Activated naive CD4-positive, alpha-beta T cell treated with anti-CD3 and anti-CD28 coated beads for 36 hours (primary cell): ENCODE measurements around the gene DECR2. TPM values are rescaled to one million over a fixed set of nuclear protein-coding genes. Genes with fewer than 3 reads are reported as not detected.
A peak's percentile ranks its signal among the peaks of the same experiment; 100 is the strongest.
"Not testable (repeated sequence)": the region's sequence is repeated elsewhere in the genome, so short reads cannot be mapped to it uniquely, and the experiment has no call there.

Experiments used
- CTCF ChIA-PET: fragments of 350-600 bp; sonication (Branson Sonifier 250); formaldehyde crosslinking; loops from one replicate; lab custom pipeline; 2021; ENCODE audit warnings: antibody characterized with exemption; lab: Charles Lee
- DNase-seq: peaks from one replicate; pipeline ENCODE4 v3.0.0-alpha.2; 2020
- H3K27ac Mint-ChIP-seq: one replicate; pipeline ENCODE4 v1.8.0; 2021; ENCODE audit warnings: mild to moderate bottlenecking, mixed read lengths
- H3K27me3 Mint-ChIP-seq: one replicate; pipeline ENCODE4 v1.8.0; 2021; ENCODE audit warnings: low read depth, mixed read lengths
- H3K36me3 Mint-ChIP-seq: one replicate; pipeline ENCODE4 v1.8.0; 2021; ENCODE audit warnings: low read depth, mixed read lengths
- H3K4me1 Mint-ChIP-seq: one replicate; pipeline ENCODE4 v1.8.0; 2021; ENCODE audit warnings: low read depth, mixed read lengths
- H3K4me3 Mint-ChIP-seq: one replicate; pipeline ENCODE4 v1.8.0; 2021; ENCODE audit warnings: mild to moderate bottlenecking, moderate library complexity, mixed read lengths
- H3K9me3 Mint-ChIP-seq: one replicate; pipeline ENCODE4 v1.8.0; 2021; ENCODE audit warnings: mixed read lengths
- intact Hi-C: fragments of 100-400 bp; cut with micrococcal nuclease; formaldehyde crosslinking; loops from one replicate; pipeline ENCODE4 v1.15.1; 2023
- total RNA-seq, 2 experiments: library from RNA; stranded (reverse); gene quantifications; one replicate each; pipeline ENCODE4 v1.2.3, GENCODE V29; 2021

Gene DECR2
- total RNA-seq, 2 experiments from 2014 or later, result 8.9 to 9.6 TPM

GRCh38 chr16:376817-377418 lies 24.8 kb upstream of the DECR2 start:
- no peak for DNase-seq
- CTCF ChIA-PET, result no interaction called here
- Mint-ChIP-seq H3K27me3 (no peaks in the 10 kb centered on the region), H3K4me3 (no peak overlapping the region), H3K36me3 (no peaks in the 10 kb centered on the region), H3K27ac (no peak overlapping the region), H3K9me3 (no peaks in the 10 kb centered on the region), H3K4me1 (peaks cover 14% of the 10 kb centered on the region)
- intact Hi-C loops, result no loop called here

- Mint-ChIP-seq H3K9me3 (no peaks in the 10 kb centered on the region), H3K36me3 (no peaks in the 10 kb centered on the region), H3K4me1 (peaks cover 16% of the 10 kb centered on the region), H3K27ac (no peak overlapping the region), H3K4me3 (no peak overlapping the region), H3K27me3 (no peaks in the 10 kb centered on the region)
- intact Hi-C loops, result no loop called here
- DNase-seq, result no peak
- CTCF ChIA-PET, result no interaction called here
These were observed 24.2 kb upstream of the DECR2 start for GRCh38 chr16:377419-377951.

GRCh38 chr16:378113-378820 lies 23.4 kb upstream of the DECR2 start:
- H3K27me3 Mint-ChIP-seq, intact Hi-C loops, H3K9me3 Mint-ChIP-seq, DNase-seq, H3K4me3 Mint-ChIP-seq, H3K27ac Mint-ChIP-seq, H3K36me3 Mint-ChIP-seq, CTCF ChIA-PET: not testable (repeated sequence)
- peaks cover 21% of the 10 kb centered on the region for H3K4me1 Mint-ChIP-seq

DNA sequence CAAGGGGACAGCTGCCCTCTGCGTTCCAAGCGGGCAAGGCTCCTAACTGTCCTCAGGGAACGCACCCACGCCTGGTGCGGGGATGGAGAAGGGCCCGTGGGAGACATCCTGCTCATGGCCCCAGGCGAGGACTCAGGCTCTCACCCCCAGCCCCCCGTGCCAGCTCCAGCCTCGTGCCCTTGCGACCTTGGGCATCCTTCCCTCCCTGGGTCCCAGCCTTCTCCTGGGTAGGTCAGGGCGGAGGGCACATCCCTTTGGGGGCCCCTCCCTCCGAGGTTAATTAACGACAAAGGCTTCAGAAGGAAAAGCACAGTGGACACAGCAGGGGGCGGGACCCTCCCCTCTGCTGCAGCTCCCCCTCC lies 22.9 kb upstream of the DECR2 start:
- CTCF ChIA-PET, result no interaction called here

GRCh38 chr16:379183-379960 lies 22.3 kb upstream of the DECR2 start:
- H3K9me3 Mint-ChIP-seq, result no peaks in the 10 kb centered on the region
- H3K36me3 Mint-ChIP-seq, result no peaks in the 10 kb centered on the region
- intact Hi-C loops, result no loop called here
- no peak for DNase-seq
- H3K27me3 Mint-ChIP-seq, result no peaks in the 10 kb centered on the region
- H3K4me1 Mint-ChIP-seq, result peaks cover 25% of the 10 kb centered on the region
- H3K27ac Mint-ChIP-seq, result peak overlapping the region; percentile 73
- peak overlapping the region; percentile 69 for H3K4me3 Mint-ChIP-seq
- CTCF ChIA-PET, result interaction anchor here (0.7 to 2.0 kb wide), 3 partner anchors 9 to 108 kb away, joined by 3 to 5 read pairs (median 4); partner anchors contain the start of gene MRPL28

More for the DNA sequence above, 22.9 kb upstream of the DECR2 start:
- no peaks in the 10 kb centered on the region for H3K9me3 Mint-ChIP-seq
- H3K4me3 Mint-ChIP-seq, result peak overlapping the region; percentile 15
- H3K36me3 Mint-ChIP-seq, result no peaks in the 10 kb centered on the region
- H3K27me3 Mint-ChIP-seq, result no peaks in the 10 kb centered on the region
- intact Hi-C loops, result no loop called here
- peaks cover 25% of the 10 kb centered on the region for H3K4me1 Mint-ChIP-seq
- no peak overlapping the region for H3K27ac Mint-ChIP-seq
- no peak for DNase-seq

GRCh38 chr16:379961-380761 lies 21.5 kb upstream of the DECR2 start:
- intact Hi-C loops, result loop anchor here (1.0 to 5.0 kb wide), 2 partner anchors 10 to 207 kb away; partner anchors contain the start of gene MRPL28
- peak overlapping the region; percentile 69 for H3K4me3 Mint-ChIP-seq
- CTCF ChIA-PET, result interaction anchor here (0.7 to 2.0 kb wide), 3 partner anchors 9 to 108 kb away, joined by 3 to 5 read pairs (median 4); partner anchors contain the start of gene MRPL28
- H3K4me1 Mint-ChIP-seq, result peaks cover 25% of the 10 kb centered on the region
- no peak for DNase-seq
- H3K36me3 Mint-ChIP-seq, result no peaks in the 10 kb centered on the region
- H3K9me3 Mint-ChIP-seq, result no peaks in the 10 kb centered on the region
- H3K27me3 Mint-ChIP-seq, result no peaks in the 10 kb centered on the region
- peak overlapping the region; percentile 73 for H3K27ac Mint-ChIP-seq

DNA sequence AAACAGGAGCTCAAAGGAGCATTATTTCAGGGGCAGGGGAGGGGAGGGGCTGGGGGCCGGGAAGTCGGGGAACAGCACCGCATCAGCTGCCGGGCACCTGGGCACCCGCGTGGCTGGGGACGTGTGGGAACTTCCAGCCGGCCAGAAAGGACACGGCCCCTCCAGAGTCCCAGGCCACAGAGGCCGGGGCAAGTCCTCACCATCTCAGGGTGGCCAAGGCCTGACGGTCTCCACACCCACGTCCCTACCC lies 21.0 kb upstream of the DECR2 start:
- DNase-seq, result no peak
- H3K27me3 Mint-ChIP-seq, result no peaks in the 10 kb centered on the region
- no peaks in the 10 kb centered on the region for H3K9me3 Mint-ChIP-seq
- peak overlapping the region; percentile 74 for H3K4me3 Mint-ChIP-seq
- H3K4me1 Mint-ChIP-seq, result peaks cover 25% of the 10 kb centered on the region
- no peak overlapping the region for H3K27ac Mint-ChIP-seq
- intact Hi-C loops, result loop anchor here (1.0 to 5.0 kb wide), 2 partner anchors 10 to 207 kb away; partner anchors contain the start of gene MRPL28
- CTCF ChIA-PET, result interaction anchor here (1.0 to 2.0 kb wide), 2 partner anchors 10 to 107 kb away, joined by 3 to 5 read pairs; partner anchors contain the start of gene MRPL28
- no peaks in the 10 kb centered on the region for H3K36me3 Mint-ChIP-seq

- Mint-ChIP-seq H3K4me3 (peak overlapping the region; percentile 74), H3K36me3 (no peaks in the 10 kb centered on the region), H3K4me1 (peaks cover 25% of the 10 kb centered on the region), H3K9me3 (no peaks in the 10 kb centered on the region), H3K27me3 (no peaks in the 10 kb centered on the region), H3K27ac (no peak overlapping the region)
- no peak for DNase-seq
- intact Hi-C loops, result loop anchor here (5.0 kb wide), 1 partner anchor 206 kb away; no protein-coding TSS in a partner anchor
- CTCF ChIA-PET, result interaction anchor here (2.0 kb wide), 1 partner anchor 10 kb away, joined by 5 read pairs; the partner anchor contains the start of gene MRPL28
These were observed 20.5 kb upstream of the DECR2 start for GRCh38 chr16:381012-381788.

DNA sequence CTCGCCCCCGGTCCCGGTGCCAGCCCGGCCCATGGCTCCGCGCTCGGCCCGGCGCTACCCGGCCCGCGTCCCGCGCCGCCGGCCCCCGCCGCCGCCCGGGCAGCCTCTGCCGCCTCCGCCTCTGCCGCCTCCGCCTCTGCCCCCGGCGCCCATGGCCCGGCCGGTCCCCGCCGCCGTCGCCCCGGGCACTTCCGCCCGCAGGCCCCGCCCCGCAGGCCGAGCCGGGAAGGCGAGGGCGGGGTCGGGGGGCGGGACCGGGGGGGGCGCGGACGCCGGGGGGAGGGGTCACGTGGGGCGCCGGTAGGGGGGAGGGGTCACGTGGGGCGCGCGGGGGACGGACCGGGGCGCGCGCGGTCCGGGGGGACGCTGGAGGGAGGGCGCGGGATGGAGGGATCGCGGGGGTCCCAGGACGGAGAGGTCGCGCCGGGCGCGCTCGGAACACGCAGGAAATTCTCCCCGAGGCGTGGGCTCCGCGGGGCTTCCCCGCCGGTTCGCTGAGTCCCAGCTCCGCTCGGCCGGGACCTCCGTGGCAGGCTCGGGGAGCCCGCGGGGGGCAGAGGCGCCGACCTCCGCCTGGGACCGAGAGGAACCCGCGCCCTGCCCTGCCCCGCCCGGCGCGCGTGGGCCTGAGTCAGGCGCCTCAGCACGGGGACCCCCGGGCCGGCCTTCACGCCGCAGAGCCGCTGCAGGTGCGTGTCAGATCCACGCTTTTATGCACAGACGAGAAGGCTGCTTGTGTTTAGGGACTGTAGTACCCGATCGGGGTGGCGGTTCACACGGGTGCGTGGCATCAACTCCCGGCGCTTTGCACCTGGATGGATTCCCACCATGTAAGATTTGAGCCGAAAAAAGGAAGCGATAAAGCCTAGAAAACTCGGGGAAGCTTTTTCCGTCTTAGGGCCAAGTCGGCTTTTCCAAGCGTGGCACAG lies 19.6 kb upstream of the DECR2 start, which contains the start of gene PGAP6:
PGAP6 (minus strand) TSS at position 190 of the 929 bp plus-strand sequence; CDS start at position 33, 157 bp downstream.
- Mint-ChIP-seq H3K4me1 (peaks cover 25% of the 10 kb centered on the region), H3K27ac (peak within 1 kb of the TSS; percentile 66), H3K27me3 (no peaks in the 10 kb centered on the region), H3K36me3 (no peaks in the 10 kb centered on the region), H3K4me3 (peak within 1 kb of the TSS; percentile 80), H3K9me3 (no peaks in the 10 kb centered on the region)
- CTCF ChIA-PET, result interaction anchor here (0.7 to 2.0 kb wide), 6 partner anchors 10 to 285 kb away, joined by 3 to 5 read pairs (median 3); partner anchors contain the start of gene MRPL28
- intact Hi-C loops, result loop anchor here (2.0 to 5.0 kb wide), 2 partner anchors 19 to 205 kb away; partner anchors contain the start of gene DECR2
- peak; percentile 67 for DNase-seq
